Daoy (cell line): ENCODE data around the gene STON2. TPM values are rescaled to one million over a fixed set of nuclear protein-coding genes. Genes with fewer than 3 reads are reported as not detected.
A peak's percentile ranks its signal among the peaks of the same experiment; 100 is the strongest.
"Not testable (repeated sequence)": the region's sequence is repeated elsewhere in the genome, so short reads cannot be mapped to it uniquely, and the experiment has no call there.

ENCODE experiments used
- DNase-seq: peaks from one replicate; pipeline ENCODE4 v3.0.0-alpha.2; 2015; ENCODE audit warnings: low read depth
- total RNA-seq: library from RNA; depleted of rRNA; stranded (reverse); fragments of >200 nt; shearing (Covaris generic); gene quantifications from 2 replicates; pipeline ENCODE4 v1.2.3, GENCODE V29; 2014; rRNA removed

The STON2 gene
- total RNA-seq, 1 experiment from 2014 or later, result 10.5 TPM

DNA sequence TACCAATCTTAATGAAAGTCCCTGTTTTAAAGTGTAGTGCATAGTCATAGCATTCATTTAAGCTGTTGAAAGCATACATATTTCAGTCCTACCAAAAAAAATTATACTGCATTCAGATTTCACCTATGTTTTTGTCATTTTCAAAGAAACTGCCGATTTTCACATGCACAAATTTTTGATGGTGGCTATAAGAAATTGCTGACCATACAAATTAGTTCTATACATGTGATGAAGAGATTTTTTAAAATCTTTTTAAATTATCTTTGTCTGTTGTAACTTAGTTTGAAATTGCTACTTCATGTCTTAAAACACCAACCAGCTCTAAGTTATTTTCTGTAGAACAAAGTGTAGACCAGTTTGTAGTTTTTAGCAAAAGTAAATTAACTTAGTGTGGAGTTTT is 175.9 kb downstream of the STON2 start:
- DNase-seq, result no peak

DNA sequence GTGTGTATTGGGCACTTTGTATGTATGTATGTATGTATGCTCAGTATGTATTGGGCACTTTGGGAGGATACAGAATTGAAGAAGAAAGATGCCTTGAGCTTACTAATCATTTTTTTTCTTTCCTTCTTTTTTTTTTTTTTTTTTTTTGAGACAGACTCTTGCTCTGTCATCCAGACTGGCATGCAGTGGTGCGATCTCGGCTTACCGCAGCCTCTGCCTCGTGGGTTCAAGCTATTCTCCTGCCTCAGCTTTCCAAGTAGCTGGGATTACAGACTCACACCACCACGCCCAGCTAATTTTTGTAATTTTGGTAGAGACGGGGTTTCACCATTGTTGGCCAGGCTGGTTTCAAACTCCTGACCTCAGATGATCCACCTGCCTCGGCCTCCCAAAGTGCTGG is 176.3 kb downstream of the STON2 start:
- not testable (repeated sequence) for DNase-seq

DNA sequence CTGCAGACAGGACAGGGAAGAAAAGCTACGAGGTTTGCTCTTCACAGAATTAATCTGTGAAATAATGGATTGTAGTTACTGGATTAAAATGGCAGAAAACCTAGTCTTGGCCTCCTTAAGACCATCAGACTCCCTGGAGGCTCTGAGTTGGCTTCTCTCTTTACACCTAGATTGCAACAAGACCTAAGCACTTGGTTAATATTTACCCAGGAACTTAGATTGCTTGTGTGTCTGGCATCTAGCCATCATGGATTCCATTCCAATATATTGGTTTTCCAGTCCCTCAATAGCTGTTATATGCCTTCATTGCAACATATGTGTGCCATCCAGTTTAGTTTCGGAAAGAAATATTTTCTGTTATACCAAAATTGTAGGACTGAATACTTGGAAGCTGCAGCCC is 177.4 kb downstream of the STON2 start:
- no peak for DNase-seq

DNA sequence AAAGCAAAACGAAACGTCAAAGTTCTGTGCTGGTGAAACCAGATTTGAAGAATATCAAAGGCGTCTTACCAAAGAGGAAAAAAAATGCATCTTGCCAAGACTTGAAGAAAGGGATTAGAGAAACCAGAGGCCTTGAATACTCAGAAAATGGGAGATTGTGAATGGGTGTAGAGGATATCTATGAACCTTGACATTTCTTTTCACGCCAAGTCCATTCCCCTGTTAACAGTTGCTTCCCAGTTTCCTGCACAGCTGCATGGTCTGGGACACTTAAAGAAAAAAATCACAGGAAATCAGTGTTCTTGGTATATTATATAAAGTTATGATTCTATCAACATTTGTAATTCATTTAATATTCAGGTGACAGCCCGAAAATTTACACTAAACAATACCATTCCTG is 178.0 kb downstream of the STON2 start:
- no peak for DNase-seq

DNA sequence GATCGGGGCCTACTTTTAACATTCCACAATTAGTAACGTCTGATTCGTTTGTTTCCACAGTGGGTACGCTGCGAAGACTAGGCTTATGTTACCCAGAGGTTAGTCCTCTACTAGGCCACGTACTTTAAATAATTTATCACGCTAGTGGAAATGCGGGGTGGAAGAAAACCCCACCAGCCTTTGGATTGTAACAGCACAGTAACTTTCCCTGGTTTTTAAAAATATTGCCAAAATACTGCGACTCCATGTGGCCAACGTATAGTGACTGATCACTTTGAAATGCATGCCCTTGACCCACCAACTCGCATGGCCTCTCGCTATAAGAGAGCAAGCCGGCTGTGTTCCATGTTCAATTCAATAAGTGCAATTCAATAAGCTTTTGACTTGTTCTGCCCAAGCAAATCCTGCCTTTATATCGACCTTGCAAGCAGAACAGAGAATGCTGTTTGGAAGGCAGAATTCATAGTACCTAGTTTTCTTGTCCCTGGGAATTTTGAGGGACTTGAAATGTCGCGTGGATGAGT is 178.5 kb downstream of the STON2 start:
- DNase-seq, result no peak

DNA sequence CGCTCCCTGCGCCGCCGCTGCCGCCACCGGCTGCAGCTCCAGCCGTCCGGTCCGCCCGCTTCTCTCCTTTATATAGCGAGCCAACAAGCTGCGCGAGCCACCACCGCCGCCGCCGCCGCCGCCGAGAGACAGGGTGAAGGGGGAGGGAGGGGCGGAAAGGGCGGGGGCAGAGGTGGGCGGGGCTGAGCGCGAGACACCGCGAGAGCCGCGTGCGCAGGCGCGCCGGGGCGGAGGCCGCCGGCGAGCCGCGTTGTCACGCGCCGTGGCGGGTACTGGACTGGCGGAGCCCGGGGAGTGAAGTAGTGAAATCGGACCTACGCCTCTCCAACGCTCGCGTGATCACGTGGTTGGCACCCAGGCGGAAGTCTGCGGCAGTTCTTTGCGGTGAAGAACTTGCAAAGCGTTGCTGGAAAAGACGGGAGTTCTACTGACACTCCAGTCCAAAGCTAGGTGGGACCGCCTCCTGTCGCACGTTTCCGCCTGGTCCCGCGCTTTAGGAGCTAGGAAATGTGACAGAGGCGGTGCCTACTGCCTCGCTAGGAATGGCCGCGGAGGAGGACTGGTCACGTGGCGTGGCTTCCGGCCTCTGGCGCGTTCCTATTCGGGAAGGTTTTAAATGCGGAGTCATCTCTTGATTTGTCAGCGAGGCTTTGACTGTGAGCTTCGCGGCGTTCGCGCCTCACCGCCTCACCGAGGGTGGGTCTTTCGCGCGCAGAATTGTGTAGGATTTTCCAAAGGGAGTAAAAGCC is 179.1 kb downstream of the STON2 start, which contains the start of gene GTF2A1:
GTF2A1 (minus strand) TSS at position 130 of the 749 bp plus-strand sequence. CDS start 441 bp downstream, outside the sequence.
- DNase-seq, result peak; percentile 97

DNA sequence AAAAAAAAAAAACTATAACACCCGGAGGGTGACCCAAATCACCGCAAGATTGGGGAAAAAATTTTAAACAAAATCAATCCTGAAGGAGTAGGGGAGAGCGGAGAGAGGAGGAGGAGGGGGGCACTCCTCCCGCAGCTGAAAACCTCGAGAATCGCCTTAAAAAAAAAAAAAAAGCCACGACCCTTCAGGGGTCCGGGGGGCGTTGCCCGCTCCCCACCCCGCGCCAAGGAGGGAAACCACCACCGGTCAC is 179.6 kb downstream of the STON2 start:
- no peak for DNase-seq

DNA sequence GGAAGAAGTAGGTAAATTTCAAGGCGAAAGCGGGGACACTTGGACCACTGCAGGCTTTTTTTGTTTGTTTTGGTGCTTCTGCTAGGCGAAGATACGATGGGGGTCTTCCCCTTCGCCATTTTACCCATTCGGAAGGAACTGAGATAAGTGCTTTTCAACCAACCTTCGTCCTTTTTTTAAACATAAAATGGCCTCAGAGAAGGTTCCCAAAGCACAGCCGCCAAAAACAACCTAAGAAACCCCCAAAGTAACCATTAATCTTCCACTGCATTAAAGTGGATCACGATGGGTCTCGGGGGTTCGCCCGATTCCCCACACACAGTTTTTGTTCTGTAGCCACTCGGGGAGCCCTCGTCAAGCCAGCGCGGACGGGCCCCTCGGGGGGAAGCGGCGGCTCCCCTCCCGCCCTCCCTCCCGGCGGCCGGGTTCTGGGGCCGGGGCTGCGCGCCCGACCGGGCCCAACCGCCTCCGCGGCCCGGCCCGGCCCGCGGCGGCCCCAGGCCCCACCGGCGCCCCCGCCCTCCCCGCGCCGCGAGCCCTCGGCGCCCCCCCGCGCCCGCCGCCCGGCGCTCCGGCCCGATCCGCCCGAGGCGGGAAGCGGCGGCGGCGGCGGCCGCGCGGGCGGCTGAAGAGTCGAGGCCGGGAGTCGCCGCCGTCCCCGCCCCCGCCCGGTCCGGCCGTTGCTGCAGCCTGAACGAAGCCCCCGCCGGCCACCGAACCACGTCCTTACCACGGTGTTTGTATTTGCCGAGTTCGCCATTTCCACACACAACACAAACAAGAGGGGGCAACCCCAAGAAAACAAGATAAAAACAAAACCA is 180.2 kb downstream of the STON2 start:
- peak; percentile 50 for DNase-seq

DNA sequence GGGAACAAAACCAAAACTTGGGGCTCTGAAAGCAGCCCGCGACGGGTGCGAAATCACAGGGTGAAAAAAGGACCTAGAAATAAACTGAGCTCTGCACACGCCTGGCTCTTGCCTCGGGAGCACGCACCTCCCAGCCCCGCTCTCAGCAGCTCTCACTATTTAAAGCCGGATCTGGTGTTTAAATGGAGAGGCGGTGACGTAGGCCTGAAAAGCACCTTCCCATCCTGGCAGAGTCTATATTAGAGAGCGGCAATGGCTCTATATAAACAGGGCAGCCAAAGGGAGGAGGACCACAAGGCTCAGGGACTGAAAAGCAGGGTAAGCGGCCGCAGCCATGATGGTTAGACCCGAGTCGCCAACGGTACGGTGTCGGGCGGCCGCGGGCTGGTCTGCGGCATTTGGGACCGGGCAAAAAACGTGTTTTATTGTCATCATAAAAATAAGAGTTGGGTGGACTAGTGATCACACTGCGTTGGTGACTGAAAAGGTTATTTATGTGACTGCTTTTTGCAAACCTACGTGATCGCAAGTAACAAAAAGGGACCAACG is 180.8 kb downstream of the STON2 start:
- peak; percentile 97 for DNase-seq

DNA sequence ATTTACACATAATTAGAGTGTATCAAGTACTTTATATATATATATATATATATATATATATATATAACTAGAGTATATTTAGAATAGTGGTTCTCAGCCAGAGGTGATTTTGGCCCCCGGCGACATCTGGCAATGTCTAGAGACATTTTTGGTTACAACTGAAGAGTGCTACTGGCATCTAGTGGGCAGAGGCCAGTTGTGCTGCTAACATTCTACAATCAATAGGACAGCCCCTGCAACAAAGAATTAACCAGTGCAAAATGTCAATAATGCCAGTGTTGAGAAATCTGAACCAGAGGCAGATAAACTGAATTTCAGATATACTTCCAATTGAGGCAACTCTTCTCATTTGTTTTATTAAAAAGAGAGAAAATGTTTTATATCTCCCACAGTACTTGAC is 188.3 kb downstream of the STON2 start:
- no peak for DNase-seq

Other genes with a start within 250 kb of the STON2 start
- 11.4 and 12.7 TPM in 2 replicates for gene GTF2A1, start 179.4 kb downstream of the STON2 start, total RNA-seq
- 32.6 and 32.7 TPM in 2 replicates for gene SEL1L, start 133.5 kb upstream of the STON2 start, total RNA-seq